HG03175 (cell line): ENCODE results near the gene TRABD2A.
"Not testable (repeated sequence)": the region's sequence is repeated elsewhere in the genome, so short reads cannot be mapped to it uniquely, and the experiment has no call there.

Source experiments
- ATAC-seq: cut with Tn5 transposase; IDR thresholded peaks from one replicate; pipeline ENCODE4 v1.9.1; 2021; ENCODE audit warnings: mild to moderate bottlenecking, moderate library complexity; ENCODE audit not compliant: unreplicated experiment

Gene TRABD2A

GRCh38 chr2:84882414-84882738, 1.5 kb upstream of the TRABD2A start:
- ATAC-seq, result no peak

- ATAC-seq, result peak; percentile 70
Measured at GRCh38 chr2:84881581-84882413, 913 bp upstream of the TRABD2A start.

GRCh38 chr2:84880395-84880644, 564 bp downstream of the TRABD2A start:
- no peak for ATAC-seq

GRCh38 chr2:84879584-84880394, 1.1 kb downstream of the TRABD2A start:
- ATAC-seq, result peak; percentile 67

- ATAC-seq, result no peak
Measured at GRCh38 chr2:84878896-84879583, 1.8 kb downstream of the TRABD2A start.

GRCh38 chr2:84878459-84878858, 2.4 kb downstream of the TRABD2A start:
- ATAC-seq, result no peak

GRCh38 chr2:84876369-84876768, 4.5 kb downstream of the TRABD2A start:
- no peak for ATAC-seq

- ATAC-seq, result not testable (repeated sequence)
Measured at GRCh38 chr2:84875619-84876018, 5.3 kb downstream of the TRABD2A start.

- no peak for ATAC-seq
Measured at GRCh38 chr2:84875213-84875560, 5.7 kb downstream of the TRABD2A start.

GRCh38 chr2:84874381-84875212, 6.3 kb downstream of the TRABD2A start:
- no peak for ATAC-seq

GRCh38 chr2:84873350-84873749, 7.5 kb downstream of the TRABD2A start:
- no peak for ATAC-seq

GRCh38 chr2:84872691-84873090, 8.2 kb downstream of the TRABD2A start:
- ATAC-seq, result not testable (repeated sequence)

- no peak for ATAC-seq
Measured at GRCh38 chr2:84870306-84870705, 10.6 kb downstream of the TRABD2A start.

GRCh38 chr2:84868327-84868726, 12.6 kb downstream of the TRABD2A start:
- ATAC-seq, result not testable (repeated sequence)

GRCh38 chr2:84866122-84866521, 14.8 kb downstream of the TRABD2A start:
- ATAC-seq, result no peak

- peak; percentile 83 for ATAC-seq
Measured at GRCh38 chr2:84865181-84865783, 15.6 kb downstream of the TRABD2A start.

- ATAC-seq, result no peak
Measured at GRCh38 chr2:84862006-84862405, 18.9 kb downstream of the TRABD2A start.

- no peak for ATAC-seq
Measured at GRCh38 chr2:84861539-84861938, 19.3 kb downstream of the TRABD2A start.

- ATAC-seq, result no peak
Measured at GRCh38 chr2:84858937-84859336, 21.9 kb downstream of the TRABD2A start.

- ATAC-seq, result no peak
Measured at GRCh38 chr2:84858123-84858522, 22.8 kb downstream of the TRABD2A start.

GRCh38 chr2:84857566-84857965, 23.3 kb downstream of the TRABD2A start:
- no peak for ATAC-seq
